OCI-LY1 (cell line): Measurements from ENCODE around the gene LRRK2.

Experiments used
- H2AFZ ChIP-seq: fragments of 200-600 bp; sonication (generic), shearing (Covaris generic); 2 replicates; pipeline ENCODE4 v1.6.0; 2014; ENCODE audit warnings: antibody characterized with exemption, mild to moderate bottlenecking, low read length
- H3F3A ChIP-seq: fragments of 200-600 bp; sonication (generic), shearing (Covaris generic); 2 replicates; pipeline ENCODE4 v1.6.0; 2014; ENCODE audit warnings: mild to moderate bottlenecking, antibody characterized with exemption, low read length, moderate library complexity; ENCODE audit not compliant: insufficient read depth
- H3K27ac ChIP-seq: fragments of 200-600 bp; sonication (generic); 2 replicates; pipeline ENCODE4 v1.5.1; 2014; ENCODE audit warnings: low read length, mixed run types, mild to moderate bottlenecking, low read depth; ENCODE audit not compliant: poor library complexity, severe bottlenecking
- H3K27me3 ChIP-seq: fragments of 200-600 bp; sonication (generic); 2 replicates; pipeline ENCODE4 v1.6.0; 2014; ENCODE audit warnings: antibody characterized with exemption, mild to moderate bottlenecking, low read length, moderate library complexity; ENCODE audit not compliant: insufficient read depth
- H3K36me3 ChIP-seq: fragments of 200-600 bp; sonication (generic); 2 replicates; pipeline ENCODE4 v1.6.1; 2014; ENCODE audit warnings: mild to moderate bottlenecking, antibody characterized with exemption, low read length, moderate library complexity, mixed read lengths; ENCODE audit not compliant: insufficient read depth
- H3K4me1 ChIP-seq: fragments of 200-600 bp; sonication (generic); 2 replicates; pipeline ENCODE4 v1.5.1; 2014; ENCODE audit warnings: mild to moderate bottlenecking, low read length, moderate library complexity; ENCODE audit not compliant: insufficient read depth, severe bottlenecking
- H3K4me2 ChIP-seq: fragments of 200-600 bp; sonication (generic), shearing (Covaris generic); 2 replicates; pipeline ENCODE4 v1.6.1; 2014; ENCODE audit warnings: low read length
- H3K4me3 ChIP-seq: fragments of 200-600 bp; sonication (generic); 2 replicates; pipeline ENCODE4 v1.5.1; 2014; ENCODE audit warnings: low read length, low read depth, mild to moderate bottlenecking, mixed read lengths; ENCODE audit not compliant: poor library complexity, severe bottlenecking
- H3K79me2 ChIP-seq: fragments of 200-600 bp; shearing (Covaris generic); 2 replicates; pipeline ENCODE4 v1.6.1; 2016; ENCODE audit warnings: mixed run types, low read length, mixed read lengths; ENCODE audit not compliant: insufficient read depth
- H3K9ac ChIP-seq: fragments of 200-600 bp; sonication (generic), shearing (Covaris generic); 2 replicates; pipeline ENCODE4 v1.6.1; 2014; ENCODE audit warnings: mild to moderate bottlenecking, low read length, mixed read lengths
- H3K9me2 ChIP-seq: fragments of 200-600 bp; sonication (generic), shearing (Covaris generic); 2 replicates; pipeline ENCODE4 v1.6.1; 2014; ENCODE audit warnings: low read depth, mild to moderate bottlenecking, low read length, mixed read lengths
- H3K9me3 ChIP-seq: fragments of 200-600 bp; shearing (Covaris generic); 2 replicates; pipeline ENCODE4 v1.6.1; 2014; ENCODE audit warnings: low read length, mixed read lengths
- H4K20me1 ChIP-seq: fragments of 200-600 bp; sonication (generic), shearing (Covaris generic); 2 replicates; pipeline ENCODE4 v1.6.0; 2016; ENCODE audit warnings: mild to moderate bottlenecking, low read length; ENCODE audit not compliant: insufficient read depth
- CTCF ChIP-seq: fragments of 200-600 bp; sonication (generic), shearing (Covaris generic); IDR thresholded peaks from 2 replicates; pipeline ENCODE4 v1.5.1; 2017; ENCODE audit warnings: mild to moderate bottlenecking, antibody characterized with exemption, low read length, moderate library complexity, mixed read lengths
- EZH2 ChIP-seq: fragments of 200-600 bp; sonication (generic), shearing (Covaris generic); IDR thresholded peaks from 2 replicates; pipeline ENCODE4 v1.8.0; 2017; ENCODE audit warnings: borderline replicate concordance, mixed run types, mild to moderate bottlenecking, antibody characterized with exemption, low read length, moderate library complexity, mixed read lengths

The LRRK2 gene

GRCh38 chr12:40178701-40179100, 46.1 kb upstream of the LRRK2 start:
- Histone ChIP-seq H3K4me2 (no peak overlapping the region), H3K4me3 (no peak overlapping the region), H3K27me3 (no peaks in the 10 kb centered on the region), H2AFZ (no peak overlapping the region), H4K20me1 (no peaks in the 10 kb centered on the region), H3K36me3 (no peaks in the 10 kb centered on the region), H3K9me3 (no peaks in the 10 kb centered on the region), H3K79me2 (no peaks in the 10 kb centered on the region), H3K27ac (no peak overlapping the region), H3K4me1 (no peaks in the 10 kb centered on the region), H3F3A (no peaks in the 10 kb centered on the region), H3K9ac (no peak overlapping the region), H3K9me2 (no peaks in the 10 kb centered on the region)
- TF ChIP-seq CTCF = no peak
- no peak for TF ChIP-seq EZH2

- Histone ChIP-seq H3K9me2 (no peaks in the 10 kb centered on the region), H3K4me1 (no peaks in the 10 kb centered on the region), H3K36me3 (no peaks in the 10 kb centered on the region), H3K9ac (no peak overlapping the region), H3K4me2 (no peak overlapping the region), H3K27ac (no peak overlapping the region), H3K9me3 (no peaks in the 10 kb centered on the region), H4K20me1 (no peaks in the 10 kb centered on the region), H3F3A (no peaks in the 10 kb centered on the region), H2AFZ (no peak overlapping the region), H3K79me2 (no peaks in the 10 kb centered on the region), H3K27me3 (no peaks in the 10 kb centered on the region), H3K4me3 (no peak overlapping the region)
- no peak for TF ChIP-seq EZH2
- TF ChIP-seq CTCF = no peak
Observed at GRCh38 chr12:40181490-40181889, 43.3 kb upstream of the LRRK2 start.

GRCh38 chr12:40183715-40184114, 41.1 kb upstream of the LRRK2 start:
- Histone ChIP-seq H4K20me1 (no peaks in the 10 kb centered on the region), H3K27me3 (no peaks in the 10 kb centered on the region), H3K36me3 (no peaks in the 10 kb centered on the region), H3K4me1 (no peaks in the 10 kb centered on the region), H3K9me2 (no peaks in the 10 kb centered on the region), H3K9ac (no peak overlapping the region), H3K4me3 (no peak overlapping the region), H3F3A (no peaks in the 10 kb centered on the region), H3K9me3 (no peaks in the 10 kb centered on the region), H2AFZ (no peak overlapping the region), H3K4me2 (no peak overlapping the region), H3K79me2 (no peaks in the 10 kb centered on the region), H3K27ac (no peak overlapping the region)
- TF ChIP-seq EZH2 (no peak), CTCF (no peak)
